ENCODE results near the gene AGPAT3.

AGPAT3 gene

GRCh38 chr21:43867332-43867703 lies 2.3 kb downstream of the AGPAT3 start:
- no peaks in the 10 kb centered on the region for H3K36me3 ChIP-seq (ENCODE audit: control insufficient read depth, insufficient read depth, low read length)
- H3K4me3 ChIP-seq (ENCODE audit: low read depth, low read length), result no peak overlapping the region
- H3K27me3 ChIP-seq (ENCODE audit: control insufficient read depth, insufficient read depth, low read length), result peaks cover 5% of the 10 kb centered on the region
- H3K9me3 ChIP-seq (ENCODE audit: control insufficient read depth, insufficient read depth, low read length), result no peaks in the 10 kb centered on the region
- no peak overlapping the region for H3K9ac ChIP-seq (ENCODE audit: low read depth, low read length)
- H3K4me1 ChIP-seq (ENCODE audit: control insufficient read depth, insufficient read depth, low read length), result peaks cover 4% of the 10 kb centered on the region

DNA sequence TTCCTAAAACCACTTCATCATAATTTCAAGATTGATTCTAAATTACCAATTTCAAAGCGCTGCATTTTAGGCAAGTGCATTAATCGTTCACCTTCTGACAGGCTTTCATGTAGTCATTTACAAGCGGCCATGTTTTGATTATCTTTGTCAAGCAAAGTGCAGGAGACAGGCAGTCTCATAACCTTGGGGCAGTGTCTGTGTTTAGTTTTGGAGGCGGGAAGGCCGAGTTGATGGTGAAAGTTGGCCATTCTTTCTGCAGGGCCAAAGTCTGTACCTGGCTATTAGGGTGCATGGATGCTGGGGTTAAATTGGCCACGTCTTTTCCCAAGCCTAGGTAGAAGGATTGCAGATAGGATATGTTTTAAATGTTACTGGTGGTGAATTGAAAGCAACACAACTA lies 2.9 kb downstream of the AGPAT3 start:
- Histone ChIP-seq H3K4me3 (ENCODE audit: low read depth, low read length) (no peak overlapping the region), H3K36me3 (ENCODE audit: control insufficient read depth, insufficient read depth, low read length) (no peaks in the 10 kb centered on the region), H3K27me3 (ENCODE audit: control insufficient read depth, insufficient read depth, low read length) (peaks cover 5% of the 10 kb centered on the region), H3K9me3 (ENCODE audit: control insufficient read depth, insufficient read depth, low read length) (no peaks in the 10 kb centered on the region), H3K4me1 (ENCODE audit: control insufficient read depth, insufficient read depth, low read length) (peaks cover 4% of the 10 kb centered on the region), H3K9ac (ENCODE audit: low read depth, low read length) (no peak overlapping the region)

DNA sequence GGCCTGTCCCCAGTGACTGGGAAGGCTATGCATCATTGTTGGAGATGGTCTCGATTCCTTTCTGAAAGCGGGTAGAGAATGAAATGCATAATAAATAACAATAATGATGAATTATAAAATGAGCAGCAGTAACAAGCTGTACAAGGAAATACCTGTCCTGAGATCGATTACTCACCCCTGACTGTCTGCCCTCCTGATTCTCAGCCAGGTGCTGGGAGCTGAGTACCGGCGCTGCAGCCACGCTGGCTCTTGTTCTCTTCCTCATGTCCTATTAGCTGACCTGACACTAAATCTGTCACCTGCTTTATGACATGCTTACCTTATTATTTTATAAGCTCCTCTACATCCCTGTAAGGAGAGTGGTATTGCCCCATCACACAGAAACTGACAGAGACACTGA lies 3.4 kb downstream of the AGPAT3 start:
- H3K36me3 ChIP-seq (ENCODE audit: control insufficient read depth, insufficient read depth, low read length), result no peaks in the 10 kb centered on the region
- H3K4me1 ChIP-seq (ENCODE audit: control insufficient read depth, insufficient read depth, low read length), result peaks cover 4% of the 10 kb centered on the region
- no peak overlapping the region for H3K9ac ChIP-seq (ENCODE audit: low read depth, low read length)
- H3K4me3 ChIP-seq (ENCODE audit: low read depth, low read length), result no peak overlapping the region
- peaks cover 2% of the 10 kb centered on the region for H3K27me3 ChIP-seq (ENCODE audit: control insufficient read depth, insufficient read depth, low read length)
- H3K9me3 ChIP-seq (ENCODE audit: control insufficient read depth, insufficient read depth, low read length), result no peaks in the 10 kb centered on the region

GRCh38 chr21:43869486-43870325 lies 4.7 kb downstream of the AGPAT3 start:
- H3K4me1 ChIP-seq (ENCODE audit: control insufficient read depth, insufficient read depth, low read length), result peaks cover 4% of the 10 kb centered on the region
- no peaks in the 10 kb centered on the region for H3K27me3 ChIP-seq (ENCODE audit: control insufficient read depth, insufficient read depth, low read length)
- H3K9me3 ChIP-seq (ENCODE audit: control insufficient read depth, insufficient read depth, low read length), result no peaks in the 10 kb centered on the region
- no peak overlapping the region for H3K9ac ChIP-seq (ENCODE audit: low read depth, low read length)
- H3K4me3 ChIP-seq (ENCODE audit: low read depth, low read length), result no peak overlapping the region
- no peaks in the 10 kb centered on the region for H3K36me3 ChIP-seq (ENCODE audit: control insufficient read depth, insufficient read depth, low read length)

DNA sequence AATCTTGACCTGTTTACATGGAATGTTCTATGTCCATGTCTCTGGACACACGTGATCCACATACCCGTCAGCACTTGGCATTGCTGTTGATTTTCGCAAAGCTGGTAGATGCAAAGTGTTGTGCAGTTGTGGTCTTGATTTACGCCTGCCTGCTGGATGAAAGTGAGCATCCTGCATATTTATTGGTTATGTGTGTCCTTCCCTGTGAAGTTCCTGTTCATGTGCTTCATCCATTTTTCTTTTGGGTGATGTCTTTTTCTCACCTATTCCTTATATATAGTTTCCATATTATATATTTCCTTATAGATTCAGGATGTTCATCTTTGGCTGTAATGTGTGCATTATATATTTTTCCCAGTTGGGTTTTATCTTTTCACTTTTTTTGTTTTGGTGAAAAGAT lies 6.5 kb downstream of the AGPAT3 start:
- Histone ChIP-seq H3K9me3 (ENCODE audit: control insufficient read depth, insufficient read depth, low read length) (no peaks in the 10 kb centered on the region), H3K4me1 (ENCODE audit: control insufficient read depth, insufficient read depth, low read length) (peaks cover 3% of the 10 kb centered on the region), H3K27me3 (ENCODE audit: control insufficient read depth, insufficient read depth, low read length) (no peaks in the 10 kb centered on the region), H3K36me3 (ENCODE audit: control insufficient read depth, insufficient read depth, low read length) (no peaks in the 10 kb centered on the region), H3K9ac (ENCODE audit: low read depth, low read length) (no peak overlapping the region), H3K4me3 (ENCODE audit: low read depth, low read length) (no peak overlapping the region)

GRCh38 chr21:43872531-43873197 lies 7.6 kb downstream of the AGPAT3 start:
- Histone ChIP-seq H3K9me3 (ENCODE audit: control insufficient read depth, insufficient read depth, low read length) (no peaks in the 10 kb centered on the region), H3K4me1 (ENCODE audit: control insufficient read depth, insufficient read depth, low read length) (no peaks in the 10 kb centered on the region), H3K27me3 (ENCODE audit: control insufficient read depth, insufficient read depth, low read length) (no peaks in the 10 kb centered on the region), H3K4me3 (ENCODE audit: low read depth, low read length) (no peak overlapping the region), H3K9ac (ENCODE audit: low read depth, low read length) (no peak overlapping the region), H3K36me3 (ENCODE audit: control insufficient read depth, insufficient read depth, low read length) (no peaks in the 10 kb centered on the region)

DNA sequence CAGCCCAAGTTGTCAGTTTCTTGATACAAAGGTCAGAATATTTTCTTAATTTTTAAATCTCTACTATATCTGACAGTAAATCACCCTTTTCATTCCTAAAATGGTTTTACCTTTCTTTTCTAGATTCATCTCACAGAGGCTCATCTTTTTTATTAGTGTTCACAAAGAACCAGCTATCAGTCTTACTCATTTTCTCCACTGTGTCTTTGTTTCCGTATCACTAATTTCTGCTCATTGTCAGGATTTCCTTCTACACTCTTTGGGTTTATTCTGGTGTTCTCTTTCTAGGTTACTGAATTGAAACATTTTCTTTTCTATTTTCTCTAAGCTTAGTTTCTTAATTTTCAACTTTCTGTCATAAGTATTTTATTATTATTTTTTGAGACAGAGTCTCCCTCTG lies 8.7 kb downstream of the AGPAT3 start:
- H3K4me3 ChIP-seq (ENCODE audit: low read depth, low read length), result no peak overlapping the region
- H3K27me3 ChIP-seq (ENCODE audit: control insufficient read depth, insufficient read depth, low read length), result no peaks in the 10 kb centered on the region
- H3K4me1 ChIP-seq (ENCODE audit: control insufficient read depth, insufficient read depth, low read length), result no peaks in the 10 kb centered on the region
- H3K9ac ChIP-seq (ENCODE audit: low read depth, low read length), result no peak overlapping the region
- peaks cover 2% of the 10 kb centered on the region for H3K36me3 ChIP-seq (ENCODE audit: control insufficient read depth, insufficient read depth, low read length)
- no peaks in the 10 kb centered on the region for H3K9me3 ChIP-seq (ENCODE audit: control insufficient read depth, insufficient read depth, low read length)

- Histone ChIP-seq H3K9me3 (ENCODE audit: control insufficient read depth, insufficient read depth, low read length) (no peaks in the 10 kb centered on the region), H3K27me3 (ENCODE audit: control insufficient read depth, insufficient read depth, low read length) (no peaks in the 10 kb centered on the region), H3K4me3 (ENCODE audit: low read depth, low read length) (no peak overlapping the region), H3K4me1 (ENCODE audit: control insufficient read depth, insufficient read depth, low read length) (no peaks in the 10 kb centered on the region), H3K36me3 (ENCODE audit: control insufficient read depth, insufficient read depth, low read length) (peaks cover 2% of the 10 kb centered on the region), H3K9ac (ENCODE audit: low read depth, low read length) (no peak overlapping the region)
These were observed 9.2 kb downstream of the AGPAT3 start for GRCh38 chr21:43874085-43874805.

- no peaks in the 10 kb centered on the region for H3K4me1 ChIP-seq (ENCODE audit: control insufficient read depth, insufficient read depth, low read length)
- no peaks in the 10 kb centered on the region for H3K9me3 ChIP-seq (ENCODE audit: control insufficient read depth, insufficient read depth, low read length)
- no peaks in the 10 kb centered on the region for H3K27me3 ChIP-seq (ENCODE audit: control insufficient read depth, insufficient read depth, low read length)
- H3K4me3 ChIP-seq (ENCODE audit: low read depth, low read length), result no peak overlapping the region
- H3K36me3 ChIP-seq (ENCODE audit: control insufficient read depth, insufficient read depth, low read length), result peaks cover 2% of the 10 kb centered on the region
- H3K9ac ChIP-seq (ENCODE audit: low read depth, low read length), result no peak overlapping the region
These were observed 11.6 kb downstream of the AGPAT3 start for GRCh38 chr21:43876605-43877004.

GRCh38 chr21:43877936-43878575 lies 13.0 kb downstream of the AGPAT3 start:
- Histone ChIP-seq H3K36me3 (ENCODE audit: control insufficient read depth, insufficient read depth, low read length) (peaks cover 2% of the 10 kb centered on the region), H3K9me3 (ENCODE audit: control insufficient read depth, insufficient read depth, low read length) (no peaks in the 10 kb centered on the region), H3K4me1 (ENCODE audit: control insufficient read depth, insufficient read depth, low read length) (no peaks in the 10 kb centered on the region), H3K27me3 (ENCODE audit: control insufficient read depth, insufficient read depth, low read length) (no peaks in the 10 kb centered on the region), H3K4me3 (ENCODE audit: low read depth, low read length) (no peak overlapping the region), H3K9ac (ENCODE audit: low read depth, low read length) (no peak overlapping the region)

DNA sequence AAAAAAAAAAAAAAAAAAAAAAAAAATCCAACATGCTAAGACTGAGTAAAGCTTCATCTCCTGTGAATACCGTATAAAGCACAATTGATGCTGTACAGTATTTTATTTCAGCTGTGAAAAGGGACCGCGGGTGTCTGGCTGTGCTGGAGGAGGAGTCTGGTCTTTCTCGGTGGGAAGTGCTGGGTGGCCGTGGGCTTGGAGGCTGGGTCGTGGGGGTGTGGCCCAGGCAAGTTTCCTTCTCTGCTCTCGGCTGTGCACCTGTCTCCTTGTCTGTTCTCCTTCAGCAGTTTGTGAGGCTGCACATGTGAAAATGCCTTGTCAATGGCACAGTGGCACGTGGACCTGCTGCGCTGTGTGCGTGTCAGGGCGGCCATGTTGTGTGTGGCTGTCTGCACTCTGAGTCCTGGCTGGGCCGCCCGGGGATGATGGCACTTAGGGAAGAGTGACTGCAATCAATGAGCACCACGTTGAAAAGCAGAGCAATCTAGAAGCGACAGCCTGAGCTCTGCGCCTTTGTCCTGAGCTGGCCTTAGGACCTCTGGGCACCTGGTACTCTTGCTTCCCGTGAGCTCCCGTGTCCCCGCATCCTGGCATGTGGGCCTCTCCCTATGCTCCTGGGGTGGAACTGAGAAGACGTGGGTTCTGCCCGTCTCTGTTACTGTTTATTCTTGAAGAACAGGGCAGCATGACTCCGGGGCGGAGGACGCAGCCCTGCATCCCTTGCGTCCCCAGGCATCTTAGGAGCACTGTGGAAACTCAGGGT lies 14.5 kb downstream of the AGPAT3 start:
- Histone ChIP-seq H3K27me3 (ENCODE audit: control insufficient read depth, insufficient read depth, low read length) (no peaks in the 10 kb centered on the region), H3K4me3 (ENCODE audit: low read depth, low read length) (no peak overlapping the region), H3K4me1 (ENCODE audit: control insufficient read depth, insufficient read depth, low read length) (no peaks in the 10 kb centered on the region), H3K9me3 (ENCODE audit: control insufficient read depth, insufficient read depth, low read length) (no peaks in the 10 kb centered on the region), H3K36me3 (ENCODE audit: control insufficient read depth, insufficient read depth, low read length) (peaks cover 2% of the 10 kb centered on the region), H3K9ac (ENCODE audit: low read depth, low read length) (no peak overlapping the region)

Data from iPS-15b (cell line).